Tibial nerve (tissue), 4 donors: ENCODE data around the gene SATL1.

Experiments
- CTCF ChIP-seq, 5 experiments: fragments of 200-600 bp in 3 of 5; fragments of 450-650 bp in 2 of 5; sonication (generic) in 3 of 5; IDR thresholded peaks; one replicate each; pipeline ENCODE4 v1.5.1; 2016 to 2019; ENCODE audit warnings: antibody characterized with exemption in 5 of 5, mild to moderate bottlenecking in 3 of 5, moderate library complexity in 2 of 5
- EP300 ChIP-seq, 2 donors: sonication (generic); formaldehyde crosslinking; IDR thresholded peaks; one replicate each; pipeline ENCODE4 v1.6.1; 2017; ENCODE audit warnings: antibody characterized with exemption in 2 of 2, mild to moderate bottlenecking in 1 of 2
- POLR2A ChIP-seq, 2 donors: fragments of 450-650 bp; IDR thresholded peaks; one replicate each; pipeline ENCODE4 v1.6.1; 2017; ENCODE audit warnings: antibody characterized with exemption in 2 of 2, mild to moderate bottlenecking in 2 of 2, moderate library complexity in 2 of 2

- TF ChIP-seq CTCF (IDR thresholded peaks at IDR 0.05) (no peak), POLR2A (IDR thresholded peaks at IDR 0.05) (no peak), EP300 (IDR thresholded peaks at IDR 0.05) (no peak)
Measured at GRCh38 chrX:85136409-85136808, 107.2 kb downstream of the SATL1 start.
